SU-DHL-6 (cell line): ENCODE measurements around the gene MYOZ3.

Source experiments
- H2AFZ ChIP-seq: fragments of 200-600 bp; sonication (generic); 2 replicates; pipeline ENCODE4 v1.6.1; 2014; ENCODE audit warnings: low read depth, mild to moderate bottlenecking, moderate library complexity, mixed read lengths, antibody characterized with exemption, low read length; ENCODE audit not compliant: severe bottlenecking
- H3F3A ChIP-seq: fragments of 200-600 bp; shearing (Covaris generic); 2 replicates; pipeline ENCODE4 v1.6.0; 2016; ENCODE audit warnings: antibody characterized with exemption, mild to moderate bottlenecking; ENCODE audit not compliant: insufficient read depth
- H3K27ac ChIP-seq: fragments of 200-600 bp; sonication (generic); 2 replicates; pipeline ENCODE4 v1.5.1; 2016; ENCODE audit warnings: low read depth, mild to moderate bottlenecking, low read length, moderate library complexity, mixed read lengths
- H3K27me3 ChIP-seq: fragments of 200-600 bp; sonication (generic), shearing (Covaris generic); 2 replicates; pipeline ENCODE4 v1.6.0; 2014; ENCODE audit warnings: mild to moderate bottlenecking, low read length
- H3K36me3 ChIP-seq: fragments of 200-600 bp; sonication (generic); 2 replicates; pipeline ENCODE4 v1.6.1; 2014; ENCODE audit warnings: mild to moderate bottlenecking, low read length, mixed read lengths
- H3K4me2 ChIP-seq: fragments of 300-600, 200-600 bp; shearing (Covaris generic), sonication (generic); 2 replicates; pipeline ENCODE4 v1.6.0; 2014; ENCODE audit warnings: low read length, low read depth, mild to moderate bottlenecking; ENCODE audit not compliant: poor library complexity, severe bottlenecking
- H3K4me3 ChIP-seq: fragments of 200-600 bp; sonication (generic); 2 replicates; pipeline ENCODE4 v1.5.1; 2014; ENCODE audit warnings: antibody characterized with exemption, low read length, mild to moderate bottlenecking, mixed read lengths; ENCODE audit not compliant: insufficient read depth, poor library complexity, severe bottlenecking
- H3K79me2 ChIP-seq: fragments of 200-600 bp; sonication (generic); 2 replicates; pipeline ENCODE4 v1.6.1; 2014; ENCODE audit warnings: mild to moderate bottlenecking, low read length, moderate library complexity; ENCODE audit not compliant: insufficient read depth
- H3K9ac ChIP-seq: fragments of 200-600 bp; sonication (generic); 2 replicates; pipeline ENCODE4 v1.7.0; 2014; ENCODE audit warnings: mild to moderate bottlenecking, low read length
- H3K9me2 ChIP-seq: fragments of 200-600 bp; sonication (generic); replicated peaks from 2 replicates; pipeline ENCODE4 v1.6.1; 2014; ENCODE audit warnings: low read length; ENCODE audit not compliant: insufficient read depth
- H3K9me3 ChIP-seq: fragments of 200-600 bp; sonication (generic); 2 replicates; pipeline ENCODE4 v1.6.1; 2014; ENCODE audit warnings: low read length, mixed read lengths; ENCODE audit not compliant: insufficient read depth
- H4K20me1 ChIP-seq: fragments of 200-600 bp; sonication (generic); 2 replicates; pipeline ENCODE4 v1.6.1; 2014; ENCODE audit warnings: low read depth, mild to moderate bottlenecking, antibody characterized with exemption, low read length, moderate library complexity, mixed read lengths
- EZH2phosphoT487 ChIP-seq: fragments of 200-600 bp; sonication (generic), shearing (Covaris generic); conservative IDR thresholded peaks from 2 replicates; pipeline ENCODE4 v1.6.1; 2018; ENCODE audit warnings: mild to moderate bottlenecking, antibody characterized with exemption, low read length, moderate library complexity, mixed read lengths
- TF ChIP-seq, protein P1 (sequence below): fragments of 200-600 bp; sonication (generic); IDR thresholded peaks from one replicate; pipeline ENCODE4 v1.5.1; 2017; ENCODE audit warnings: antibody characterized with exemption, mild to moderate bottlenecking, low read length, moderate library complexity; ENCODE audit not compliant: insufficient read depth, poor library complexity, severe bottlenecking

MYOZ3 gene

DNA sequence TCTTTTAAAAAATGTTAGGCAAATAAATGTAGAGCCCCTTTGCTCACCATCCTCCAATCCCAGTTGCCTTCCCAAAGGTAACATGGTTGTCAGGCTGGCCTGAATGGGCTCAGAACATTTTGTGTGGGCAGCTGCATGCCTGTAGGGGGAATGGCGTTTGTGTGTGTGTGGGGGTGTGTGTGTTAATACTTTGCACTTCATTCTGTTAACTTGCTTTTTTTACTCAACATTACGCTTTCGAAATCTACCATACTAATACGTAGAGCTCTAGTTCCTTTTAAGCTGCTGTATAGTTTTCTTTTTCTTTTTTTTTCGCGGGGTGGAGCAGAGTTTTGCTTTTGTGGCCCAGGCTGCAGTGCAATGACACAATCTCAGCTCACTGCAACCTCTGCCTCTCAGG, 14.0 kb downstream of the MYOZ3 start:
- H3K27ac ChIP-seq = no peak overlapping the region
- H3K9me3 ChIP-seq = no peaks in the 10 kb centered on the region
- H3K36me3 ChIP-seq = no peaks in the 10 kb centered on the region
- no peak overlapping the region for H3K4me3 ChIP-seq
- TF ChIP-seq EZH2phosphoT487 = no peak
- TF ChIP-seq, protein P1, sequence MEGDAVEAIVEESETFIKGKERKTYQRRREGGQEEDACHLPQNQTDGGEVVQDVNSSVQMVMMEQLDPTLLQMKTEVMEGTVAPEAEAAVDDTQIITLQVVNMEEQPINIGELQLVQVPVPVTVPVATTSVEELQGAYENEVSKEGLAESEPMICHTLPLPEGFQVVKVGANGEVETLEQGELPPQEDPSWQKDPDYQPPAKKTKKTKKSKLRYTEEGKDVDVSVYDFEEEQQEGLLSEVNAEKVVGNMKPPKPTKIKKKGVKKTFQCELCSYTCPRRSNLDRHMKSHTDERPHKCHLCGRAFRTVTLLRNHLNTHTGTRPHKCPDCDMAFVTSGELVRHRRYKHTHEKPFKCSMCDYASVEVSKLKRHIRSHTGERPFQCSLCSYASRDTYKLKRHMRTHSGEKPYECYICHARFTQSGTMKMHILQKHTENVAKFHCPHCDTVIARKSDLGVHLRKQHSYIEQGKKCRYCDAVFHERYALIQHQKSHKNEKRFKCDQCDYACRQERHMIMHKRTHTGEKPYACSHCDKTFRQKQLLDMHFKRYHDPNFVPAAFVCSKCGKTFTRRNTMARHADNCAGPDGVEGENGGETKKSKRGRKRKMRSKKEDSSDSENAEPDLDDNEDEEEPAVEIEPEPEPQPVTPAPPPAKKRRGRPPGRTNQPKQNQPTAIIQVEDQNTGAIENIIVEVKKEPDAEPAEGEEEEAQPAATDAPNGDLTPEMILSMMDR = no peak
- H3K79me2 ChIP-seq = no peaks in the 10 kb centered on the region
- H2AFZ ChIP-seq = no peak overlapping the region
- no peaks in the 10 kb centered on the region for H3F3A ChIP-seq
- H3K9ac ChIP-seq = no peak overlapping the region
- no peaks in the 10 kb centered on the region for H4K20me1 ChIP-seq
- no peaks in the 10 kb centered on the region for H3K27me3 ChIP-seq
- no peak overlapping the region for H3K4me2 ChIP-seq
- no peaks in the 10 kb centered on the region for H3K9me2 ChIP-seq

GRCh38 chr5:150676578-150676977, 15.5 kb downstream of the MYOZ3 start:
- H2AFZ ChIP-seq = no peak overlapping the region
- no peaks in the 10 kb centered on the region for H4K20me1 ChIP-seq
- H3K27ac ChIP-seq = no peak overlapping the region
- no peak overlapping the region for H3K4me2 ChIP-seq
- H3K9ac ChIP-seq = no peak overlapping the region
- no peaks in the 10 kb centered on the region for H3K27me3 ChIP-seq
- H3K4me3 ChIP-seq = no peak overlapping the region
- H3K9me2 ChIP-seq = no peaks in the 10 kb centered on the region
- H3K9me3 ChIP-seq = no peaks in the 10 kb centered on the region
- no peaks in the 10 kb centered on the region for H3K36me3 ChIP-seq
- TF ChIP-seq, protein P1 = no peak
- no peak for TF ChIP-seq EZH2phosphoT487
- no peaks in the 10 kb centered on the region for H3K79me2 ChIP-seq
- H3F3A ChIP-seq = no peaks in the 10 kb centered on the region

GRCh38 chr5:150689120-150689519, 28.1 kb downstream of the MYOZ3 start:
- Histone ChIP-seq H3K79me2 (no peaks in the 10 kb centered on the region), H3K9ac (no peak overlapping the region), H3K27ac (no peak overlapping the region), H3K36me3 (peaks cover 18% of the 10 kb centered on the region; the same call in 1 of the 2 replicates), H3K9me3 (no peaks in the 10 kb centered on the region), H2AFZ (no peak overlapping the region), H3K9me2 (no peaks in the 10 kb centered on the region), H3K4me2 (no peak overlapping the region), H3K4me3 (no peak overlapping the region), H3K27me3 (no peaks in the 10 kb centered on the region), H3F3A (no peaks in the 10 kb centered on the region), H4K20me1 (no peaks in the 10 kb centered on the region)
- TF ChIP-seq EZH2phosphoT487 = no peak
- TF ChIP-seq, protein P1 = no peak

DNA sequence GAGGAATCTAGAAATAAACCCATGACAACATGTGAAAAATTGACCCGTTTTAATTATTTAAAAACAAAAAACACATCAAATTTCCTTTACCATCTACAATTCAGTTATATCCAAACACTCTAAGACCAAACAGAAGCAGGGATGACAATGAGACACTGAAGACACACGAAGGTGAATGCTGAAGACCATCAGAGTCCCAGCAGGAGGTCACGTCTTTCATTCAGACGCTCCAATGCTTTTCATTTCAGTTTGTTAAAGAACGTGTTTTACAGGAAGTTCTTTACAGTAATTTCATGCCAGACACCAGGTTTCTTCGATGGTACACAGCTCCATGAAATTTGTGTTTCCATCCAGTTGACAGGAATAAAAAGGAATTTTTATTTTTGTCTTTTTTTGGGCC, 29.7 kb downstream of the MYOZ3 start:
- Histone ChIP-seq H3K36me3 (peaks cover 27% of the 10 kb centered on the region; the same call in 1 of the 2 replicates), H3K79me2 (no peaks in the 10 kb centered on the region), H3K9ac (no peak overlapping the region), H3F3A (no peaks in the 10 kb centered on the region), H3K9me3 (no peaks in the 10 kb centered on the region), H4K20me1 (no peaks in the 10 kb centered on the region), H3K27me3 (no peaks in the 10 kb centered on the region), H3K27ac (no peak overlapping the region), H3K4me2 (no peak overlapping the region), H2AFZ (no peak overlapping the region), H3K4me3 (no peak overlapping the region), H3K9me2 (no peaks in the 10 kb centered on the region)
- TF ChIP-seq, protein P1 = no peak
- TF ChIP-seq EZH2phosphoT487 = no peak
